NB4 (cell line): ENCODE data around the gene NRCAM.

Experiments used
- CTCF ChIP-seq: IDR thresholded peaks from one replicate; pipeline ENCODE4 v1.5.1; 2012; ENCODE audit warnings: low read depth, low read length
- MAX ChIP-seq: IDR thresholded peaks from 2 replicates; pipeline ENCODE4 v1.6.1; 2011; ENCODE audit warnings: low read depth, low read length
- POLR2A ChIP-seq: IDR thresholded peaks from 2 replicates; pipeline ENCODE4 v1.6.1; 2011; ENCODE audit warnings: mild to moderate bottlenecking; ENCODE audit not compliant: insufficient read length; ENCODE audit errors: extremely low read depth

- TF ChIP-seq CTCF (no peak), MAX (no peak), POLR2A (no peak)
Measured at GRCh38 chr7:108417144-108417543, 39.1 kb downstream of the NRCAM start.
